ENCODE results near the gene B4GALT6.

The B4GALT6 gene

GRCh38 chr18:31633392-31634330 lies 50.7 kb downstream of the B4GALT6 start:
- DNase-seq (ENCODE audit: low read depth): no peak

DNA sequence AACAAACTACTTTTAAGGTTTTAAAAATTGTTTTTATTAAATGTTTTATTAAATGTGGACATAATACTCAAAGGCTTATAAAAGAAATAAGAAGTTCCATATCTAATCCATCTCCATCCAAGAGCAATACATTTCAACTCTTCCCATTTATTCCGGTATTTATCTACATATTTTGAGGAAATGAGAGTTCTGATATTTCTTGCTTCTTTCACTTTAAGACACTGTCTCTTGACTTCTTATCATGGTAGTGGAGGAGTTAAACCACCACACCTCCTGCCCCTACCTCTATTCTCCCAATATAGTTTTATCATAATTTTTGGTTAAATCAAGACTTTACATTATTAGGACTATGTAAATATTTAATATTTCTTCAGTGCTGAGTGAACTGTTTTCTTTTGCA lies 52.0 kb downstream of the B4GALT6 start:
- no peak for DNase-seq (ENCODE audit: low read depth)

DNA sequence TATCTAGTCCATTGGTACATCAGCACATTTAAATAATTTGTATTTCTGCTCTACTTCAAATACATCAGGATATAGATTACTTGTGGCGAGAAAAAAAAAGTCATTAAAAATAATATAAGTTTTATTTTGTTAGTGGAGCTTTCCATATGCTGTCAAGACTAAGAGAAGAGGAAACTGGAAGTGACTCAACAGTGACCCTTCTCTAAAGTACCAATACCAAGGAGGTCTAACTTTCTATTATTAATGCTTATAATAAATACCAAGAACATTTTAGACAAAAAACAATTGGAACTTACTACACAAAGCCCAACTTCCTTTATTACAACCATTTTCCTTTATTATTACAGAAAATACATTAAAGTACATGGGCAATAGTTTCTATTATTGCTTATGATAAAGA lies 52.9 kb downstream of the B4GALT6 start:
- no peak for DNase-seq (ENCODE audit: low read depth)

DNA sequence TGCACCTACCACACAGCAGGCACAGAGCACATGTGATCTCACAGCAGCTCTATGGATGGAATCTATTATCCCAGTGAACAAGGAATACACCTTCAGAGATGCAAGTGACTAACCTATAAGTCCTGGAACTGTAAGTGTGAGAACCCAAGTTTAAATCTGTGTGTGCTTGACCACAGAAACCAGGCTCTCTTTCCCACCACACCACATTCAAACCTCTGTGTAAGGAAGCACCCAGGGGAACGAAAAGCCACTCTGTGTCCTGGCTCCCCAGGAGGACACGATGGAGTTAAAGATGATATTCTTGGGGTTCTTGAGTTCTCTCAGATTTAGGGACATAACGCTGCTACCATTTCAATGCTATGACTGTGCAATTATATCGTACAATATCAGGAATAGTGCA lies 53.8 kb downstream of the B4GALT6 start:
- DNase-seq (ENCODE audit: low read depth): no peak

DNA sequence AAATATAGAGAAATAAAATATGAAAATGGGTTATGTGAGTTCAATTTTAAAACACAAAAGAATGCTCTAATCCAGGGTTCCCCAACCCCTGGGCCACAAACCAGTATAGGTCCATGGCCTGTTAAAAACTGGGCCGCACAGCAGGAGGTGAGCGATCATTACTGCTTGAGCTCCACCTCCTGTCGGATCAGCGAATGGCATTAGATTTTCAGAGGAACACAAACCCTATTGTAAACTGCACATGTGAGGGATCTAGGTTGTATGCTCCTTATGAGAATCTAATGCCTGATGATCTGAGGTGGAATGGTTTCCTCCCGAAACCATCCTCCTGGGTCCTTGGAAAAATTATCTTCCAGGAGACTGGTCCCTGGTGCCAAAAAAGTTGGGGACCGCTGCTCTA lies 58.0 kb downstream of the B4GALT6 start:
- DNase-seq (ENCODE audit: low read depth): no peak

GRCh38 chr18:31624892-31625640 lies 59.3 kb downstream of the B4GALT6 start:
- DNase-seq (ENCODE audit: low read depth): no peak

- no peak for DNase-seq (ENCODE audit: low read depth)
Measured at GRCh38 chr18:31619291-31619690, 65.1 kb downstream of the B4GALT6 start.

- DNase-seq (ENCODE audit: low read depth): no peak
Measured at GRCh38 chr18:31618801-31619200, 65.6 kb downstream of the B4GALT6 start.

DNA sequence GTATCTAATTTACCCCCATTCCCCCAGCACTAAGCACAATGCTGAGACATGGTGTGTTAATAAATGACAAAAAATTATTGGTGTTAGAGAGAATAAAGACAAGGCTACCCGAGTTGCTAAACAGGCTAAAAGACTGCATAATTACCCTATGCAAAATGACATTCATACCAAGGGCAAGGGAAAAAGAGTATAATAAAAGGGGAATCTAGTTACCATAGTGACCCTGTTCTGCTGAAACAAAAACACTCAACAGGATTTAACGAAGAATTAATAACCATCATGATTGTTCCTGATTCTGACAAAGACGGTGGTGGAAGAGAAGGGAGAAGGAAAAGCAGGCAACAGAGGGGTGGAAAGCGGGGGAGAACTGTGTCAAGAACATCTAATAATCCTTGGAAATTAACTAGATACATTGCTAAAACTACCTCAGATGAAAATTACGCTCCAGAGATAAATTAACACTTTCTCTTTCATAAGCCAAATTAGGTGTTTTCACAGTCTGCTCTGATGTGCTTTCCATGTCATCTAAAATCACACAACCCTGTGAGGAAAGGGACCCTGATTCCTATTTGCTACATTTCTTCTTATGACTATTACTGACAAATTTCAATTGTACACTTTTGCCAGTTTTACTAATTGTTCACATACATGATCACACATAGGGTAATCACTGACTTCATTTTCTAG lies 67.2 kb downstream of the B4GALT6 start:
- no peak for DNase-seq (ENCODE audit: low read depth)

DNA sequence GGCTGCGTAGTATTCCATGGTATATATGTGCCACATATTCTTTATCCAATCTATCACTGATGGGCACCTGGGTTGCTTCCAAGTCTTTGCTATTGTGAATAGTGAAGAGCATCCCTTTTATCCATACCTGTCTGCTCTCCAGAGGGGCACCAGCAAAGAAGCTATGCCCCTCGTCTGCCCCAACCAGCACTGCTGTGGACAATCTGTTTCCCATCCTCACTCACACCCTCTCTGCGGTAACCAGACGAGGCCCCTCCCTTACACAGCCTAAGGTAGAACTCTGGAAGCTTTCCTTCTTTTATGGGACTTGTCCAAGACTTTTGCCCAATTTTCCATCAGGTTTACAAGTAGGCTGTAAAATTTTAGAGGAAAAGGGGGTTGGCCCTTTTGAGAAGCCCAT lies 67.8 kb downstream of the B4GALT6 start:
- DNase-seq (ENCODE audit: low read depth): no peak

DNA sequence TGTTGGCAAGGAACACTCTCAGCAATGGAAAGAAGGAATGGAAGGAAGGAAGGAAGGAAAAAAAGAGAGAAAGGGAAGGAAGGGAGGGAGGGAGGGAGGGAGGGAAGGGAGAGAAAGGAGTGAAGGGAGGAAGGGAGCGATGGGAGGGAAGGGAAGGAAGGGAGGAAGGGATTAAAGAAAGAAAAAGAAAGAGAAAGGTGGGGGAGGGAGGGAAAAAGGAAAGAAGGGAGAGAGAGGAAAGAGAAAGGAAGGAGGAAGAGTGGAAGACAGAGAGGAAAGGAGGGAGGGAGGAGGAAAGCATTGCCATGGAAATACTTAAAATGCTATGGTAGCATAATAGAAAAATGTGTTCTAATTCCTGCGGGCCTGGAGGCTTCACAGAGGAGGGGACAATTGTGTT lies 70.3 kb downstream of the B4GALT6 start:
- DNase-seq (ENCODE audit: low read depth): no peak

DNA sequence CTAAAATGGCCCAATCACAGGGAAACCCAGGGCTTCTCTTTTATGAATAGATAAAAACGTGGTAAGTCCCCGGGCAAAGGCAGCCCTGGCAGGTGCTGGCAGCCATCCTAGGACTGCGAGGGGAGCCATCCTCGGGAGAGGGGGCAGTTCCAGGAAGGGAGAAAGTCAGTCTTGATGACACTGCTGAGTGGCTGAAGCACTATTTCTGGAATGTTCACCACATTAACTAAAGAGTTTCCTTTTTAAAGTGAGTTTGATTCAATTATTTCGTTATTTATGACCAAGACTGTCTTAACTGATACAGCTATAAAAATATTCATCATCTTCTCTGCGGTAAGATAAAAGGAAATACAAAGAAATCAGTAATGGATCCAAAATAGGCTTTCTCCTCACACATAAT lies 72.3 kb downstream of the B4GALT6 start:
- no peak for DNase-seq (ENCODE audit: low read depth)

GRCh38 chr18:31611511-31611910 lies 72.9 kb downstream of the B4GALT6 start:
- no peak for DNase-seq (ENCODE audit: low read depth)

GRCh38 chr18:31610286-31611205 lies 73.8 kb downstream of the B4GALT6 start:
- DNase-seq (ENCODE audit: low read depth): no peak

- DNase-seq (ENCODE audit: low read depth): no peak
Measured at GRCh38 chr18:31609886-31610285, 74.5 kb downstream of the B4GALT6 start.

DNA sequence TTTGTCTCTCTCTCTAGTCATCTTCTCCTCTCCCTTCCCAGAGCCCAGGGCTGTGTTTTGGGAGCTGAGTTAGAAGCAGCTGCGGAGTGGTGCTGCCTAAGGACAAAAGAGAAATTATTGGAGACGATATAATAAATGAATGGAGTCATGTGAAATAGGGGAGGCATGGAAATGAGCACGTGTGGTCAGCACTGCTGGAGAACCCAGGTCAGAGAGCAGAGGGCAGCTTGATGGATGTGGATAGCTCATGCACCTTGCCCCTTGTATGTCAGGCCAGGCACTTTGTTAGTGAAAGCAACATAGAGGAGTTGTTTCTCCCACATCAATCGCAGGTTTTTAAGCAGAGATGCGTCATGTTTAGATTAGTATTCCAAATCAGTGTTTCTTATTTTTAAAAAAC lies 77.0 kb downstream of the B4GALT6 start:
- no peak for DNase-seq (ENCODE audit: low read depth)

DNA sequence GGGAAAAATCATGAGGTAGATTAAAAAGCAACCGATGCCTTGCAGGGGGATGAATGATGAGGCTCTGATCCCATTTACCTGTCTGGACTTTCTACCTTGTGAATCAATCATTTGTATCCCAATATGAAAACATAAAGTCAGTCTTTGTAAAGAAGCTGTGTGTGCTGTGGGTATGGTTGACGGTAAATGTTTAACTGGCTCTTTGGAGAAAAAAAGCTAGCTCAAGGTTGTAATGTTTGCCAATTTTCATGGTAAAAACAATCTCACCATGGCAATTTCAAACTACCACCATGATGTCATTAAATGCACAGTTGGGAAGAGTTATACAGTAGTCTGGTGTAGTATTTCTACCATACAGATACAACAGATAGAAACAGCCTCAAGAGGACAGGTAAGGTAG lies 78.1 kb downstream of the B4GALT6 start:
- DNase-seq (ENCODE audit: low read depth): no peak

DNA sequence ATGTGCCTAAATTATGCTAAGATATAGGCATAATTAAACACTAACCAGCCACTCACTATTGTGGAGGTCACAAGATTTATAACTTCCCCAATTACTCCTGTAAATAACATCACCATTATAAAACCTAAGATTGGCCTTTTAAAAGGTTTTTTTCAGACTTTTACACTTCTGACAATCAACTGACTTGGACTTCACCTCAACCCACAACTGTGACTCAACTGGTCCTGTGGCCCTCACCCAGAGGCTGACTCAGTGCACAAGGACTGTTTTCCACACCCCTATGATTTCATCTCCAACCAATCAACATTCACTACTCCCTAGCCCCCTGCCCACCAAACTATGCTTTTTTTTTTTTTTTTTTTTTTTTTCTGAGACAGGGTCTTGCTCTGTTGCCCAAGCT lies 81.1 kb downstream of the B4GALT6 start:
- no peak for DNase-seq (ENCODE audit: low read depth)

- DNase-seq (ENCODE audit: low read depth): no peak
Measured at GRCh38 chr18:31598021-31598805, 86.2 kb downstream of the B4GALT6 start.

DNA sequence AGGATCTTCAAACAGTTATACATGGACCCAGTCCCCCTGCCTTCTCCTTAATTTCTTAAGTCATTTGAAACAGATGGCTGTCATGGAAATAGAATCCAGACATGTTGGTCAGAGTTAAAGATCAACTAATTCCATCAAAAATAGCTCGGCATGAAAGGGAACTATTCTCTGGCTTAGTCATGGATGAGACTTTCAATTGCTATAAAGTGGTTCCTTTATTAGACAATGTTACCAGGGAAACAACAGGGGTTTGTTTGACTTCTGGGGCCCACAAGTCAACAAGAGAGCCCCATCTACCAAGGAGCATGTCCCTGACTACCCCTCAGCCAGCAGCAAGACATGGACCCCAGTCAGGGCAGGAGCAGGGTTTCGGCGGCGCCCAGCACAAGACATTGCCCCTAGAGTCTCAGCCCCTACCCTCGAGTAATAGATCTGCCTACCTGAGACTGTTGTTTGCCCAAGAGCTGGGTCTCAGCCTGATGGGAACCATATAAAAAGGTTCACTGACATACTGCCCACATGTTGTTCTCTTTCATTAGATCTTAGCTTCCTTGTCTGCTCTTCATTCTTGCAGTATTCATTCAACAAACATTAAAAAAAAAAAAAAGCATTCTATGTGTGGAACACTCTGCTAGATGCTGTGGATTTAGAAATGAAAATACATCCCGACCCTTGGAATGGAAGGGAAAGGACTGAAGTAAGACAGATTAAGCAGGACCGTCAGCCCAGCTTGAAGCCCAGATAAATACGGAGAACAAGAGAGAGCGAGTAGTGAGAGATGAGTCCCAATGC lies 88.1 kb downstream of the B4GALT6 start:
- no peak for DNase-seq (ENCODE audit: low read depth)
